GM11168 (cell line): ENCODE results near the gene CELF4.

Source experiments
- in situ Hi-C: fragments of 300-500 bp; cut with MboI; formaldehyde crosslinking; loops from one replicate; pipeline ENCODE4 v1.12.0; 2022; ENCODE audit warnings: low sequenced_read_pairs; ENCODE audit not compliant: unreplicated experiment

The CELF4 gene

GRCh38 chr18:37254236-37254754, 311.3 kb downstream of the CELF4 start:
- in situ Hi-C loops = no loop called here

DNA sequence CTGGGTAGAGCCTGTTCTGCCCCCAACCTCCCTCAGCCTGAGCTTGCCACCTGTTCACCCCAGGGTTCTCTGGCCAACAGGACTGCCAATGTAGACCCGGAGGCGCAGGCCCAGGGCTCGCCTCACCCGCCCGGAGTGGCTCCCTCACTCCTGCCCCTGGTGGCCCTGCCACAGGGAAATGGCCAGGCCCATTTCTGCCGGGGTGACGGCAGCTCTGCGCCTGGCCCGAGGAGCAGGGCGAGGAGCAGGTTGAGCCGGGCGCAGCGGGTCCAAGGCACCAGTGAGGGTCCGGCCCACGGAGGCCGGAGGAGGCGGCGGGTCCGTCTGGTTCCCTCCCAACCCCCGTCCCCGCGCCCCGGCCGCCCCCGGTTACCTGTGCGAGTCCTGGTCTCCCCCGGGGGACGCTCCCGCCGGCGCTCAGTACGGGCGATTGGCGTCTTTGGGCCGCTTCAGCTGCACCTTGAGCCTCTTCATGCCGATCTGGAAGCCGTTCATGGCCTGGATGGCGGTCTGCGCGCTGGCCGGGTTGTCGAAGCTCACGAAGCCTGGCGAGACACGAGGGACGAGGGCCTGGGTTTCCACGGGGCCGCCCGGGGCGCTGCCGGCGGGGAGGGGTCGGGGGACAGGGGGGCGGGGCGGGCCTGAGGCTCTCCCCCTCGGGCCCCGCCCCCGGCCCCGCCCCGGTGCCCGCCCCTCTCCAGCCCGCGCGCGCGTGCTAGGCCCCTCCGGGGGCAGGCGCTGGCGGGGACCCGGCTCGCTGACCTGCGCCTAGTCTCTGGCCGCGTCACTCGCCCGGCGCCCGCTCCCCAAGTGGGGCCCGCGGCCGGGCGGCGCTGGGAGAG, 312.0 kb downstream of the CELF4 start:
- in situ Hi-C loops = no loop called here

GRCh38 chr18:37252854-37253393, 312.7 kb downstream of the CELF4 start:
- in situ Hi-C loops = no loop called here

GRCh38 chr18:37252342-37252741, 313.3 kb downstream of the CELF4 start:
- in situ Hi-C loops = no loop called here

DNA sequence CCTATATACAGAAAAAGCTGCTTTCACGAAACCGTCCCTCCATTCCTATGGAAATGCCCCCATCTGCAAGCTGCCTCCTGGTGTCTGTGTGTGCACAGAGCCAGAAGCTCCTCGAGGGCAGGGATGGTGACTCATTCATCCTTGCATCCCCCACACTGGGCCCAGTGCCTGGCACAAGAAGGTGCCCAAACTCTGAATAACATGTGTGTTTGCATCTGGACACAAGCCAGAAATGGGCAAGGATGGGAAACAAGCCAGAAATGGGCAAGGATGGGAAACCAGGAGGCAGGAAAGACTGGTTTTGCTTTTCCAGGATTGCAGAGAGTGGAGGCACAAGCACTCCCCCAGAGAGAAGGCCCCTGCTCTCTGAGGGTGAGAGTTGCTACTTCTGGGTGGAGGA, 313.9 kb downstream of the CELF4 start:
- in situ Hi-C loops = no loop called here

DNA sequence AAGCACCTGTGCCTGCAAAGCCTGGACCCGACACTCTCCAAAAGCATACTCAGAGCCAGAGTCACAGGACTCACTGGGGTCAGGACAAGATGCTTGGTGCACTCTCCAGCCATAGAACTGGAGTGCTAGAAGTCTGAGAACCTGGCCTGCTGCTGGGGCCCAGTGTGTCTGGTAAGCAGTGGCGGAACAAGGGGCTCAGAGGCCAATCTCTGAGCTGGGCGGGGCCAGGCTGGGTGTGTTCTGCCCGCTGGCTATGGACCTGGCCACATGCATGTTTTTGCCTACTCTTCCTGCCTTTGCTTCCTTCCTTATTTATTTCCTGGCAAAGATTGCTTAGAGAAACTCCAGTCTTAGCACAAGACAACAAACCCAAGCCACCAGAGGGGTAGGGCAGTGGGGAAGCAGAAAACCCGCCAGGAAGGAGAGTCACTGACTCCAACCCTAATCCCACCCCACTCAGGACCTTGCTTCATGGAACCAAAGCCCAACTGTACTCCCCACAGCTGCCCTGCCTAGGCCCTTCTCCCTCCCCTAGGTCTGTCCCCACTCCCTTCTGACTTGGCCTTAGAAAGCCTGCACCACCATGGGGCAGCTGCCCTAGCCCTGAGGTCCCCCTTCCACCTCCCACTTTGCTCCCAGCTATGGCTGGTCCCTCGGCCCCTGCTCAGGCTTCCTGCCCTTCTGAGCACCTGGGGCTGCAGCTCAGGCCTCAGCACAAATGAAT, 315.5 kb downstream of the CELF4 start:
- in situ Hi-C loops = no loop called here

DNA sequence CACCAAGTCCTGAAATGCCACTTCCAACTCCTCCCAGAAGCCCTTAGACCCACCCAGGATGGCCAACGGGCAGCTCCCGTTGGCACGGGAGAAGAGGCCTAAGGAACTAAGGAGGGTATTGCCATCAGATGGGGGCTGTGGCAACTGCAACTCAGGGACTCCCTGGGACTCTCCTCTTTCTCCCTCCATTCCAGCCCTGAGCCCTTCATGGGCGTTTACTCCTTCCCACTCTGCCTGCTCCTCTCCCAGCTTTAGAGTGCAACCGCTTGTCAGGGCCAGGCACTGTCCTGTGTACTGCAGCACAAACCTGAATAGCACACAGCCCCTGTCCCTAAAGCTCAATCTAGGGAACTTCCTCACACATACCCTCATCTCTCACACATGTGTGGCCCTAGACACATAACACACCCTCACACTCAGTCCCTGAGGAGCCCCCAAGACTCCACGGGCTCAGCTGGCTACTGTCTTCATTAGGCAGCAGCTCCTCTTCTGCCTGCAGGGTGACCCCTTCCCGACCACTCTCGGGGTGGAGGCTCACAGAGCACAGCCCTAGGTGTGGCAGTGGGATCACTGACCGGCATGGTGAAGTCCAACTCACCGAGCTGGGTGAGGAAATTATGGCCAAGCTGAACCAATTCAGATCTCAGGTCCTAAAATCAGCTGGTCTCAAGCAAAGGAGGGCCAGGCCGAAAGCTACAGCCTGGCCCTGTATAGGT, 316.3 kb downstream of the CELF4 start:
- in situ Hi-C loops = no loop called here

DNA sequence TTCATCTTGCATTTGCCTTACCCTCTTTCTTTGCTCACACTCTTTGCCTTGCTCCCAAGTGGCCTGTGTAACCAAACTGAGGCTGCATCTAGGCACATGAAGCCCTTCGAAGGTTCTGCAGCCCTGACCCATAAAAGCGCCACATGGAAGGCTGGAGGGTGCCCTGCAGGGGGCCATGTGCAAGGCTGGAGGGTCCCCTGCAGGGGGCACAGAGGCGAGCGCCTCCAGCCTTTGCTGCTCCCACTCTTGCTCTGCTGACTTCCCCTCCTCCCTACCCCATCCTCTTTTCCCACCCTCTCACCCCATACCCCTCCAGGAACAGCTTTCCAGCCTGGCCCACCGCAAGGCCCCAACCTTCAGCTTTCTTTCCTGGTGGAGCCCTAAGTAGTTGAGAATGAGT, 317.3 kb downstream of the CELF4 start:
- in situ Hi-C loops = no loop called here

DNA sequence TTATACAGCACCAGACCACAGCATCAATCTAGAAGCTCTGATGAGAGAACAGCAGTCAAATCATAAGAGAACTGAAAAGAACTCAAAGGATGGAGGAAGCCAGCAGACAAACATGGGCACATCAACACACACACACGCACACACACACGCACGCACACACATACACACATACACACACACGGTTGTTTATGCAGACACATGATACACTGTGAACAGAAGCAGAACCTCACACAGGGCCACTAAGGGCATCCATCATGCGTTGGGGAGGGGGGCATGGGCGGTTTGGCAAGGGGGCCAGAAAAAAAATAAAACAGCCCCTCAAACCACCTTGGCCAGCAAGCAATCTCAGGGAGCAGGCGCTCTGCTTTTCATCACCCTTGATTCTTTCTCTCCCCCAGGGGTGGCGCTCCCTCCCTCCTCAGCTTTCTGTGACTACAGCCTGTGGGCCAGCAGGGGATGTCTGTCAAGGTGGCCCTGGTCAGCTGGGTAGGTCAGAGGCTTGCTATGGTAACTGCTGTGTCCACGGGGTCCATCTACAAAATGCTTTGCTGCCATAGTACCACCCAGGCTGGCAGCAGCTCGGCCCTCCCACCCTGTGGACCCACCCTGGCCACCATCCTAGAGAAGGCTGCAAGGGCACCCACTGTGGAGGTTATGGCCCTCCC, 318.0 kb downstream of the CELF4 start:
- in situ Hi-C loops = no loop called here

DNA sequence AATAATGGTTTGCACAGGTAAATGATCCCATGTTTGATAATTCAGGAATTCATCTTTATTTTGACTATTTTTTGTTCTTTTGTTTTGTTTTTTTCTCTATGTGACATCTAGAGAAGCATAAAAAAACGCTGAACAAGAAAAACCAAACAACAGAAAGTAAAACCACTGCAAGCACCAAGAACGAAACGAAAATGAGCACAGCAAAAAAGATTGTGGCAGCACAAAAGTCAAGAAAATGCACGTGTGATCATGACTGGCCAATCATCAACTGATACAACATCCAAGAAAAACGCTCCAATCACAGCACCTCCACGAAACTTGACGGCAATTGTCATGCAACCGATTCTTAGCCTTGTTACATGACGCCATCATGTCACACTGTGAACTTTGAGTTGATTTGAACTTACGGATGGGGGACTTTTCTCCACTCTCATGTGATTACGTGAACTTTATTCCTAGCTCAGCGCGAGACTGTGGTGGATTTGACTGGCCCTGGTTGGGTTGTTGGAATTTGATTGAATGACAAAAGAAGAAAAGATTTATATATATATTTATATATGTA, 318.7 kb downstream of the CELF4 start:
- in situ Hi-C loops = no loop called here

GRCh38 chr18:37244618-37245017, 321.0 kb downstream of the CELF4 start:
- in situ Hi-C loops = no loop called here

DNA sequence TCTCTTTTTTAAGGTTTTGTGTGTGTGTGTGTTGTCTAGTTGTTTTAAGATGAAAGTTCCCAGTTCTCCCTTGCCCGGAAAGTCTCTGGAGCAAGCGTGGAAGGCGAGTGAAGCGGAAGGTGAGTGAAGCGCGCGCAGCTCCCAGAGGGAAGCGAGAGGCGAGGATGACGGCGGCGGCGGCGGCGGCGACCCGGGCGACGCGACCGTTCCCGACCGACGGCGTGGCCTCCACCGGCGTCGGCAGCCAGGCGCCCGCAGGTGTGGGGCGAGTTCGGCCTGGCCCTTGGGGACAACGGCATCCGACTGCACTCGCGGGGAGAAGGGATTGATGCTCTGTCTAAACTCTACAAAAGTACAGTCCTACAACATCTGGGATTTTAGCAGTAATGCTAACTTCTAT, 321.9 kb downstream of the CELF4 start:
- in situ Hi-C loops = no loop called here

DNA sequence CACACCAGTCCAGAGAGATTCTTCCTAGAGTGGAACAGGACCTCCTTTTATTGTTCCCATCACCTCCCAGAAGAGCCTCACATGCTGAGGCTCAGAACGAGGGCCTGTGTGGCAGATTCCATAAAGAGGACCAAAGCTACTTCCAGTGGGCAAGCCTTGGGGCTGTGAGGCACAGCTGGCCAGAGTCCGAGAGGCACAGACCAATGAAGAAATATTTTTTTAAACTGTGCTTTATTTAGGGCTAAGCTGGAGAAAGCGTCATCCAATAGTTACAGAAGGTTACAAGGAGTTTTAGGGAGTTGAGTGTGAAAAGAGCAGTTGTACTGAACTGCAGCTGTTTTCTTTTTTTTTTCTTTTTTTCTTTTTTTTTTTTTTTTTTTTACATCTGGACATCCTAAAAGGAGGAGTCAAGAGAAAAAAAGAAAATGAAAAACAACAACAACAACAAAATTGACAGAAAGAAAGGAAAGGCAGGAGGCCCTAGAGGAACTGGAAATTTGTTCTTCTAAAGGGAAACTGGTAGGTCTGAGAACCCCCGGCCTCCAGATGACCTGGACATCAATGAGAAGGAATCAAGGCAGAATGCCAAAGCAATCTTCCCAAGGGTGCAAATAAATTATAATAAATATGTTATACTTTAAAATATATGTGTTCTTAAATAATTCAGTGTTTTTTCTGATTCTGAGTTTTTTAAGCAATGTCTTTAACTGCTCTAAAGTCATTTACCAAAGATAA, 322.6 kb downstream of the CELF4 start:
- in situ Hi-C loops = no loop called here

DNA sequence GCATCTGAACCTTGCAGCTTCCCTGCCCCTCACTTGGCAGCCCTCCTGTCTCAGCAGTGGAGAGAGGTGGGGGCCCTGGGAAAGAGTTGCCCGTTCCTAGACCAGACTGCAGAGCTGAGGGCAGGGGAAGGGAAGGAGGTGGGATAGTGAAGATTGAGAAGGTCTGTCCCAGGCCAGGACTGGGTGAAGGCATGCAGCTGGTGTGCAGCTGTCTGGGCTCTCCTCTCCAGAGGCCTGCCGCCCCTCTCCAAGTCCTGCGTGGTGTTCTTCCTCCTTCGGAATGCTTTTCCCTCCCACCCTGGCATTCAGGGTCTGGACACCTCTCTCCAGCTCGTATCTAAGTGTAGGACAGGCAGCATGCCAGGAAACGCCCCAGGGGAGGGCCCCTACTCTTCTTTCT, 323.5 kb downstream of the CELF4 start:
- in situ Hi-C loops = no loop called here

DNA sequence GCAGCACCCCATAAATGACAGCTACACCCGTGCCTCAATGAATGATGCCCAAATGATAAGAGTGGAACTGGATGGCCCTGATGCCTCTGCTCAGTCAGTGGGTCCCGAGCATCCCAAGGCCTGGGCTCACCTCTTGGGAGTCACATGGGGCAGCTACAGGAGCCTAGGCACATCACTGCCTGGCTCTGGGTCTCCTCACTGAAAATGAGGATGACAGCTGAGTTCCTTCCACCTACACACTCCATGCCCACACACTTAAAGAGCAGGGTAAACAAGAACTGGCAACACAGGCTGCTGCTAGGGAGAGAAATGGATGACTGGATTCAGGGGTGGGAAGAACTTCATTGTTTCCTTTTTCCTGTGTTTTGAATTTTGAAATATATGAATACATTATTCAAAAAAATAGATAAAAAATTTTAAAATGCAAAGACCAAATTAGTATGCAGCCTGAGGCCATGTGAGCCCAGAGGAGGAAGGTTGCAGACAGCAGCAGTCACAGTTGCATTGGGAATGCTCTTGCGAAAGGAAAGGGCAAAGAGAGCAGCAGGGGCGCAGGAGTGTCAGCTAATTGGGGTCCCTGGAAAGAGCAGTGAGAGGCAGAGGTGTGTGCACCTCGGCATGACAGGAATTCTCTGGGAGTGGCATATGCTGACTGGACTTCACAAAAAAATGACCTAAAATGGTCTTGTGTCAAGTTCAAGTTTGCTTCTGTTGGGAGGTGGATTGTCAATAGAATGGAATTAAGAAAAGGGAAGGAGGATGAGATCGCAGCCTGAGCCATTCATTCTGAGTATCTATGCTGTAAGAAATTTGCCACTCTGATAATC, 327.1 kb downstream of the CELF4 start:
- in situ Hi-C loops = no loop called here

- in situ Hi-C loops = no loop called here
These were observed 330.0 kb downstream of the CELF4 start for GRCh38 chr18:37235583-37235982.

GRCh38 chr18:37231251-37231650, 334.3 kb downstream of the CELF4 start:
- in situ Hi-C loops = no loop called here

- in situ Hi-C loops = no loop called here
These were observed 334.8 kb downstream of the CELF4 start for GRCh38 chr18:37230768-37231167.
